Measurements from ENCODE around the gene TMPRSS15.

The TMPRSS15 gene

DNA sequence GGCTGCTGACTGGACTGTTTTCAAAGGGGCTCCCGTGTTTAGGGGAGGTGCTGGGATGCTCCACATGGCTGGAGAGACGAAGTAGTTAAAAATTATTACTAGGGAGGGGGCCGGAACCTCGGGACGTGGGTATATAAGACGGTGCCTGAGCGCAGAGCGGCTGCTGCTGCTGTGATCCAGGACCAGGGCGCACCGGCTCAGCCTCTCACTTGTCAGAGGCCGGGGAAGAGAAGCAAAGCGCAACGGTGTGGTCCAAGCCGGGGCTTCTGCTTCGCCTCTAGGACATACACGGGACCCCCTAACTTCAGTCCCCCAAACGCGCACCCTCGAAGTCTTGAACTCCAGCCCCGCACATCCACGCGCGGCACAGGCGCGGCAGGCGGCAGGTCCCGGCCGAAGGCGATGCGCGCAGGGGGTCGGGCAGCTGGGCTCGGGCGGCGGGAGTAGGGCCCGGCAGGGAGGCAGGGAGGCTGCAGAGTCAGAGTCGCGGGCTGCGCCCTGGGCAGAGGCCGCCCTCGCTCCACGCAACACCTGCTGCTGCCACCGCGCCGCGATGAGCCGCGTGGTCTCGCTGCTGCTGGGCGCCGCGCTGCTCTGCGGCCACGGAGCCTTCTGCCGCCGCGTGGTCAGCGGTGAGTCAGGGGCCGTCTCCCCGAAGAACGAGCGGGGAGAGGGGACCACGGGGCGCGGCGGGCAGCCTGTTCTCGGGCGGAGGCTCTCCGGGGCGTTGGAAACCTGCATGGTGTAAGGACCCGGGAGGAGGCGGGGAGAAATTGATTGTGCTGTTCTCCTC is 158.7 kb downstream of the TMPRSS15 start, which contains the start of gene CHODL:
Gene CHODL, plus strand, starts transcription at position 163 of the 793 bp plus-strand sequence. Its CDS starts 391 bp downstream, at position 554.
- no peak for DNase-seq (ENCODE audit: low spot score)

- no peak for DNase-seq (ENCODE audit: low spot score)
Measured at GRCh38 chr21:18235545-18235944, 168.0 kb downstream of the TMPRSS15 start.

DNA sequence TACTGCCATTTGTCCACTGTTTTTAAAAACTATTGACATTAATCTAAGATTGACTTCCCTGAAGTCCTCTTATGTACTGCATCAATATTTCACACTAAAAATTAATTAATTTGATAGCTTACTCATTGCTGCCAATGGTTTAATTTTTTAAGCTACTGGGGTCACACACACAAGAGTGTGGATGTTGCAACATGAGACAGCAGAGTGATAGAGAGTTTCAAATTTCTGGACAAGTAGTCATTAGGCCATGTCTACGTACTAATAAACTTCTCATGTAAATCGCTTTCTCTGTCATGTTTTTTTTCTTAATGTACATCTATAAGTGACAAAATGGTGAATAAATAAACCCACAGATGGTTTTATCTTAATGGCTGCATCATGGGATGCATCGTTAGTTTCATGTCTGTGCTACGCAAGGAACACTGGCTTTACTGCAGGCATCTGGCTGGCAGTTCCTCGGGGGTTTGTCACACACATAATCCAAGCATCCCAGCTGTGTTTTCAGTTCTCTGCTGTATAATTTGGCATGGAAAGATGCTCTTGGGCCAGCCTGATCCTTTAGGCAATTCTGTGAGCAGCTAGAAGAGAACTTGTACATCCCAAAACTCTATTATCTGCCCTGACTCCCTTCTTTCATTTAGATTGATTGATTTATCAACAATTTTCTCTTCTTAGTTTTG is 175.4 kb downstream of the TMPRSS15 start:
- no peak for DNase-seq (ENCODE audit: low spot score)

DNA sequence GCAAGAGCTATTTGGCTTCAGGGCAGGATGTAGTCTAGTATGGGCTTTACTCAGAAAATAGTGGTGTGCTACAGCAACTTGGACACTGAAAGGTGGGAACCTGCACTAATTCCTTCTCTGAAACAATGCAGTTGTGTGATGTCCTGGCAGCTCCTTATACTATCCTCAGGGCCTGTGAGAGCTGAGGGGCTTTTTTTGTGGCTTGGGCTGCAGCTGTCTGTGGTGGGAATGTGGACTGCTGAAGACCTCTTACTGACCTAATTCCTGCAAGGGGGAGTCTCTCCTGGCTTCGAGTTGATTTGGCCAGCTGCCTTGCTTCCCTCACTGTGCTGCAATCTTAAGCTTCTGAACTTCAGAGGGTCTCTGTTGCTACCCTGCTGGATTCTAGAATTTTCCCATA is 181.2 kb downstream of the TMPRSS15 start:
- DNase-seq (ENCODE audit: low spot score): no peak

DNA sequence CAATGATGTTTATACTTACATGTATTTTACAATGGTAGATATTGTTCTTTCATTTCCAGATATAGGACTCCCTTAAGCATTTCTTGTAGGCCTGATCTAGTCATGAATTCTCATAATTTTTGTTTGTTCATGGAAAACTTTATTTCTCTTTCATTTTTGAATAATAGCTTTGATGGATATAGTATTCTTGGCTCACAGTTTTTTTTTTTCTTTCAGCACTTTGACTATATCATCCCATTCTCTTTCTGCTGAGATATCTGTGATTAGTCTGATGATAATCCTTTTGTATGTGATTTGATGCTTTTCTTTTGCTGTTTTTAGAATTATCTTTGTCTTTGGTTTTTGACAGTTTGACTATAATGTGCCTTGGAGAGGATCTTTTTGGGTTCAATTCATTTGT is 183.1 kb downstream of the TMPRSS15 start:
- no peak for DNase-seq (ENCODE audit: low spot score)
